Measurements from ENCODE around the gene LGALS1. TPM values are rescaled to one million over a fixed set of nuclear protein-coding genes. Genes with fewer than 3 reads are reported as not detected.
"Not testable (repeated sequence)": the region's sequence is repeated elsewhere in the genome, so short reads cannot be mapped to it uniquely, and the experiment has no call there.

LGALS1 gene
- total and polyA plus RNA-seq, 12 donors, result 190 to 4,628 (median 918) TPM

GRCh38 chr22:37713761-37714160 lies 38.3 kb downstream of the LGALS1 start:
- 91 to 96% (median 92%) methylated on average over 5 to 7 of the region's 7 CpGs for WGBS, 4 donors

GRCh38 chr22:37714634-37715033 lies 39.2 kb downstream of the LGALS1 start:
- Histone ChIP-seq H3K4me1 (replicated peaks in 1 of 2) (no peaks in the 10 kb centered on the region), H3K9me3 (replicated peaks in 1 of 3) (no peaks in the 10 kb centered on the region), H3K36me3 (replicated peaks in 1 of 2) (no peaks in the 10 kb centered on the region), H3K4me3 (no peak overlapping the region), H3K27ac (no peak overlapping the region), H3K27me3 (no peaks in the 10 kb centered on the region)
- WGBS, 4 donors, result 80 to 90% (median 85%) methylated on average over 2 of the region's 2 CpGs
- DNase-seq, result no peak
- intact Hi-C loops (cut with DNase I), result no loop called here
- no peak for TF ChIP-seq CTCF (IDR thresholded peaks at IDR 0.05)
- no peak for TF ChIP-seq POLR2A (IDR thresholded peaks at IDR 0.05)

More at GRCh38 chr22:37713761-37714160, 38.3 kb downstream of the LGALS1 start:
- H3K27ac ChIP-seq, result no peak overlapping the region
- intact Hi-C loops (cut with DNase I), result no loop called here
- no peaks in the 10 kb centered on the region for H3K27me3 ChIP-seq
- no peak overlapping the region for H3K4me3 ChIP-seq
- no peak for DNase-seq
- TF ChIP-seq CTCF (IDR thresholded peaks at IDR 0.05) (no peak), POLR2A (IDR thresholded peaks at IDR 0.05) (no peak)
- no peaks in the 10 kb centered on the region for H3K4me1 ChIP-seq (replicated peaks in 1 of 2)
- H3K9me3 ChIP-seq (replicated peaks in 1 of 3), result no peaks in the 10 kb centered on the region
- no peaks in the 10 kb centered on the region for H3K36me3 ChIP-seq (replicated peaks in 1 of 2)

- Histone ChIP-seq H3K36me3 (replicated peaks in 1 of 2) (no peaks in the 10 kb centered on the region), H3K27me3 (no peaks in the 10 kb centered on the region), H3K27ac (no peak overlapping the region), H3K9me3 (replicated peaks in 1 of 3) (no peaks in the 10 kb centered on the region), H3K4me1 (replicated peaks in 1 of 2) (no peaks in the 10 kb centered on the region), H3K4me3 (no peak overlapping the region)
- TF ChIP-seq POLR2A (IDR thresholded peaks at IDR 0.05) (no peak), CTCF (IDR thresholded peaks at IDR 0.05) (no peak)
- DNase-seq, result no peak
- intact Hi-C loops (cut with DNase I), result no loop called here
- WGBS, 4 donors, result 84 to 96% (median 94%) methylated on average over 7 of the region's 7 CpGs
Measured at GRCh38 chr22:37715760-37716159, 40.3 kb downstream of the LGALS1 start.

- WGBS, 4 donors, result 90 to 96% (median 92%) methylated on average over 9 of the region's 9 CpGs
- H3K4me3 ChIP-seq, result no peak overlapping the region
- no peaks in the 10 kb centered on the region for H3K36me3 ChIP-seq (replicated peaks in 1 of 2)
- no peak for DNase-seq
- TF ChIP-seq CTCF (IDR thresholded peaks at IDR 0.05) (no peak), POLR2A (IDR thresholded peaks at IDR 0.05) (no peak)
- intact Hi-C loops (cut with DNase I), result no loop called here
- no peaks in the 10 kb centered on the region for H3K27me3 ChIP-seq
- no peak overlapping the region for H3K27ac ChIP-seq
- no peaks in the 10 kb centered on the region for H3K4me1 ChIP-seq (replicated peaks in 1 of 2)
- H3K9me3 ChIP-seq (replicated peaks in 1 of 3), result no peaks in the 10 kb centered on the region
Measured at GRCh38 chr22:37716708-37717107, 41.3 kb downstream of the LGALS1 start.

- H3K9me3 ChIP-seq (replicated peaks in 1 of 3); DNase-seq; H3K4me3 ChIP-seq; H3K27ac ChIP-seq; H3K4me1 ChIP-seq (replicated peaks in 1 of 2); H3K27me3 ChIP-seq; intact Hi-C loops (cut with DNase I); H3K36me3 ChIP-seq (replicated peaks in 1 of 2): not testable (repeated sequence)
- WGBS, 4 donors, result 92 to 97% (median 94%) methylated on average over 7 of the region's 7 CpGs
Measured at GRCh38 chr22:37717235-37717634, 41.8 kb downstream of the LGALS1 start.

- H3K4me3 ChIP-seq; H3K4me1 ChIP-seq (replicated peaks in 1 of 2); H3K36me3 ChIP-seq (replicated peaks in 1 of 2); H3K27me3 ChIP-seq; DNase-seq; intact Hi-C loops (cut with DNase I); H3K27ac ChIP-seq; H3K9me3 ChIP-seq (replicated peaks in 1 of 3): not testable (repeated sequence)
- WGBS, 4 donors, result 89 to 100% (median 95%) methylated on average over 1 to 38 of the region's 38 CpGs
Measured at GRCh38 chr22:37717746-37718305, 42.4 kb downstream of the LGALS1 start.

All from adrenal gland (tissue), 12 donors.